ENCODE data around the gene PAPOLB.
A peak's percentile ranks its signal among the peaks of the same experiment; 100 is the strongest.

The PAPOLB gene

DNA sequence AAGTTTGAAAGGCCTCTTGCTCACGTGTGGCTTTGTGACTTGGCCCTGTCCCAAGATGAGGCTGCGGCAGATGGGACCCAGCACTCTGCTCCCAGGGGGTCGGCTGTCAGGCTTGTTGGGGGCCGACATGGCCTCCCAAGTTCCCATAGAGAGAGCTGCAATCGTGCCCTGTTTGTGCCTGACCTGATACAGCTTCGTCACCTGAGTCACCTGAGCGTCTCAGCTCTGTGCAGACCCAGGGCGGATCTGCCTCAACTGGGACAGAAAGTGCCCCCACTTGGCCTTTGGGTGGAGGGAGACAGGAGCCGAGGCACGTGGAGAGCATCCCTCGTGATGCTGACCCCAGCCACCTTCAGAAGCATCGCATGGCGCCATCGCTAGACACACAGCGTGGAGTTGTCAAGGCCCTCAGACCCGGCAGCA is 21.7 kb downstream of the PAPOLB start:
- no peak for DNase-seq

GRCh38 chr7:4838626-4839334 is 23.1 kb downstream of the PAPOLB start:
- DNase-seq, result no peak

DNA sequence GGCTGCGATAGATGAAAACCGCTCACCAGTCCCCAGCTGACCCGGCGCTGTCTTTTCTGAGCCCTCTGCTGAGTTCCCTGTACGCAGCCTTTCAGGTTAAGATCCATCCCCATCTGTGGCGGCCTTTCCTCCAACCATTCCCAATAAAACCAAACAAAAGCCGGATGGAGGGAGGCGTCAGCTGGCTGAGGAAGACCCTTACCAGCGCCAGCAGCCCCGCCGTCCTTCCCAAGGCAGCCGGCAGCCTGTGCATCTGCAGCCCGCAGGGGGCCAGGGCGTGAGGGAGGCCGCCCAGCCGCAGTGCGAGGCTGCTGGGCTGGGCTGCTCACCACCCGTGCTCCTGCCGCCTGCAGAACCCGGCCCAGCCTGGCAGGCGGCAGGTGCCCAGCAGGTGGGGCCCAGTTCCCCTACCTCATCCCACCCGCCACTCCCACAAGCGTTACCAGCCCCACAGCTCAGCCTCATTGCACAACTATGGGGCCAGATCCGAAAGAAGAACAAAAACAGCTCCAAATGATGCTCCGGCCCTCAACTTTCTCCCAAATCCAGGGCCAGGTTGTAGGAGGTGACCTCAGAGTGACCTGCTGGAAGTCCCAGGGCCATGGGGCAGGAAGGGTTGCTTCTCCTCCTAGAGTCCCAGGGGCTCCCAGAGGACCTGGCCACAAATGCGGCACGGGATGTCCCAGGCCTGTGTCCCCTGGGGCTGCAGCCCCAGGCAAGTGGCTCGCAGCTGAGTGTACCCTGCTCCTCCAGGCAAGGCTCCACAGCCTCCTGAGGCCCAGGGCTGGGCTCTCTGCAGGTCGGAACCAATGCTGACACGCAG is 23.8 kb downstream of the PAPOLB start:
- no peak for DNase-seq

GRCh38 chr7:4837041-4837802 is 24.6 kb downstream of the PAPOLB start:
- no peak for DNase-seq

DNA sequence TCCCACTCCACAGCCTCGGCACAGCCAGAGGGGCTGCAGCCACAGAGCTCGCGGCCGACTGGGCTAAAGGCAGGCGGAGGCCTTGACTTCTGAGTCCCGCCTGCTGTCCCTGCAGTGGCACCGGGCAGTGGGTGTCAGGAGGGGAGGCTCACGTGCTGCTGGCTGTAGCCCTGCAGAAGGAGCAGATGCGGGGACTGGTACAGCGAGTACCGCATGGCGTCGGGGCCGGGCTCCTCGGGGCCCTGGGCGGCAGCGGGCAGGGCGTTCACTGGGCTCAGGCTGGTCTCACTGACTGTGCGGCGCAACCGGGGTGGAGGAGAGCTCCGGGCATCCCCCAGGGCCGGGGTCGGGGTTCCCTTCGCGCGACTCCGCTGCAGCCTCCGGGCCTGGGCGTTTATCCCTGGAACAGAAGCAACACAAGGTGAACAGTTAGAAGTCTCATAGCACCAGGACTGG is 25.6 kb downstream of the PAPOLB start:
- no peak for DNase-seq

- no peak for DNase-seq
Observed at GRCh38 chr7:4835398-4836205, 26.2 kb downstream of the PAPOLB start.

- no peak for DNase-seq
Observed at GRCh38 chr7:4834601-4835397, 27.0 kb downstream of the PAPOLB start.

DNA sequence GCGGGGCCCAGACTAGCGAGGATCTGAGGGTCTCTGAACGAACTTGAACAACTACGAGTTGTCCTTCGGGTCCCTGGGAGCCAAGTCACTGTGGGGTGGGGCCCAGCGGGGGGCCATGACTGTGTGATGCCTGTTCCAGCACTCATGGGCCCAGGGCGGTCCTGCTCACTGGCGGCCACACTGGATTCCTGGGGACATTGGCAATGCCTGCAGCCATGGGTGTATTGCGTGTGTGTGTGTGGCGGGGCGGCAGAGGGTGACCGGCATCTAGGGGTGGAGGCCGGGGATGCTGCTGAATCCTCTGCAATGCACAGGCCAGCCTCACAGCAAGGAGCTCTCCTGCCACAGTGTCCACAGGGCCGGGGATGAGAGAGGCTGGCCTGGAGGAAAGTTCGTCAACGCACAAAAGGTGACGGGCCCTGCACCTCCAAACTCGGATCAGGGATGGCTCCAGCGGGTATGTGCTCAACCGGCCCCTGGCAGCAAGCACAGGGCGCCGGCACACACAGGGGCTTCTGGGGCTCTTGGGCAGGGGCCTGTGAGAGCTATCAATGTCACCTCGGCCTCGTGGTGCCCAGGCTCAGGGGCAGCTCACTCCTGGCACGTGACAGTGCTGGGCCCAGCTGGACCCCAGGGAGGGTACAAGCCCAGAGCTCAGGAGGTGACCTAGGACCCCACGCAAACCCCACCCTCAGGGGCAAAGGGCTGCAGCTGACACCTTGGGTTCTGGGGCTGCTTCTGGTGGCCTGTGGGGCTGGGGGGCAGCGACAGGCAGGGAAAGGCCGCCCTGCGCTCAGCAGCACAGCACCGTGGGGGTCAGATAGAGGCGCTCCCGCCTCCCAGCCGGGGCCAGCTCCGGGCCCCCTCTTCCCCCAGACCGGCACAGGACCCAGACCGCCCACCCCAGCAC is 27.9 kb downstream of the PAPOLB start:
- DNase-seq, result no peak

DNA sequence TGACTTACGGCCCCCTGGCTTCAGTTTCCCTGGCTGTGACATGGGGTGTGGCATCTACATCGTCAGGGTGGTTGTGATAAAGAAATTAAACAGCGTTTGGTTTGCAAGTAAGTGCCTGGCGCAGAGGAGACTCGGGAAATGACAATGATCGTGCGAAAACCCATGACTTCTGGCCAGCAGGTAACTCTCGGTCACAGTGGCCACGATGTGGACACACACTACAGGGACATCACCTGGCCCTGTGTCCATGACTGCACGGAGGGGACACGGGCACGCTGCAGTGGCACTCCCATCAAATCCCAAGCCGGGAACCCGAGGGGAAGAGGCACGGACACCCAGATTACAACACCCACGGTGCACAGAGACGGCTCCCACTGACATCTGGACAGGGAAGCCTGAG is 28.7 kb downstream of the PAPOLB start:
- no peak for DNase-seq

GRCh38 chr7:4832711-4833110 is 29.1 kb downstream of the PAPOLB start:
- no peak for DNase-seq

- no peak for DNase-seq
Observed at GRCh38 chr7:4831723-4832495, 29.9 kb downstream of the PAPOLB start.

DNA sequence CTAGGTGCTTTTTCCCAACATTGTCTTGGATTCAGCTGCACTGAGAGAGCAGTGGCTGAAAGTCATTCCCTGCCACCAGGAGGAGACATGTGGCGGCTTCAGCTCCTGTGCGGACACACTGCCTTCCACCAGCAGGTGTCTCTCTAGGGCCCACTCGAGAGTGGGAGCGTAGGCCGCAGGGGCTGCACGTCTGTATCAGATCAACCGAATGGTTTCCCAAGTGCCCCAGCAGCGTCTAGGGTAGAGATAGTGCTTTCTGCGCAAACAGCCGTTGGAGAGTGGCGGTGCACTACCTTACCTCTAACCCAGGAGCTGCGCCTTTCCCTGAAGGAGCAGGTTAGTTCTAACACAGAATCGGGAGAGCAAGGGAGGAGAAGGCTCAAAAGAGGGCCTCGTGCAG is 31.7 kb downstream of the PAPOLB start:
- peak; percentile 51 to 65 for DNase-seq

- DNase-seq, result no peak
Observed at GRCh38 chr7:4828720-4829383, 33.0 kb downstream of the PAPOLB start.

DNA sequence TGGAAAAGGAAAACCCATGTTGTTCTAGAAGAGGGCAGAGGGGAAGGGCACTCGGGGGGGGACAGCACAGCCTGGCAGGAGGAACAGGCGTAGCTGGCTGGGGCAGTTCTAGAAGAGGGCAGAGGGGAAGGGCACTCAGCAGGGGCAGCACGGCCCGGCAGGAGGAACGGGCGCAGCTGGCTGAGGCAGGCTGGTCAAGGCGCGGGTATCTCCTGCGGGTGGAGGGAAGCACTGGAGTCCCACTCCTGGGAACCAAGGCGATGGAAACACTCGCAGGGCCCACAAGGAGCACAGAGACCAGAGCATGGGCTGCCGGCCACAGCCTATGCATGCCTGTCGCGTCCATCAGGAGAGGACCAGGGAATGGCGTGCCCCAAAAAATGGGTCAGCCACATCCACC is 36.7 kb downstream of the PAPOLB start:
- DNase-seq, result no peak

DNA sequence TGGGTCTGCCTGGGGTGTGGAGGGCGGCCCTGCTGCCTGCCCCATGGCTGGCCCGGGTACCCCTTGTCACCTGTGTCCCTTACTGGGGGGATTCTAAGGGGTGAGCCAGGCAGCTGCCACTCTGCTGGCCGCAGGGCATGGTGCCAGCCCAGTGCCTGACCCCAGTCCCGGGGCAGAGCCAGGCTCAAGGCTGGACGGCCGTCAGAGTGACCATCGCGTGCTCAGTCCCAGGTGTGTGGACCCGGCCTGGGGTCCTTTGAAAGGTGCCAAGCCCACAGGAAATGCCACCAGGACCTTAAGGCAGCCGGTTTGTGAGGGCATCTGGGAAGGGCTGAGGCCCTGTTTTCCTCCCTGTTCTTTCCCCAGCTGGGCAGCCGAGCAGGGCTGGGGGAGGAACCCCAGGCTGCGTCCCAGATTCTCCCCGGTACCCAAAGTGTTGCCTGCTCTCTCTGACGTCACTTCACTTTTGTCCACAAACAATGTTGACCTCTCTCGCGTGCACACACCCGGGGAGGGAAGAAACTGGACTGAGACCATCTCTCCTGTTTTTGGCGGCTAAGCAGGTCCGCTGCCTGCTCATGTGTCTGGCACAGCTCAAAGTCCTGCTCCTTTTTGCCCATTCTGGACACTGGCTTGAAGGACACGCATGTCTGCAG is 37.6 kb downstream of the PAPOLB start:
- no peak for DNase-seq

- DNase-seq, result no peak
Observed at GRCh38 chr7:4823441-4824119, 38.2 kb downstream of the PAPOLB start.

DNA sequence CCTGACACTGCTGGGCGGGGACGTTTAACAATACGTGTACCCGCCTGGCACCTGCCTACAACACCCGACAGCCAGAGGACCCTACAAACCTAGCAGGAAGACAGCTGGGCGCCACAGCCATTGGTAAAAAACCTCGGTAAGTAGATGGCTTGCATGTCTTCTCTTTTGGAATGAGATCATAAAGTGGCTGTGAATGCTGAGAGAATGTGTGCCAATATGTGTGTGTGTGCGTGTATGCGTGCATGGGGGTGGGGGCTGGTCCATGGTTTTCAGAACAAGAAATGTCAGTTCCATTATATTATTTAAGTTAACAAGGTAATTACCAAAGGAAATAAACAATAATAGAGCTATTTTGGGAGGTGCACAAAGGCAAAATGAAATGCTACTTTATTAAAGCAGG is 39.2 kb downstream of the PAPOLB start:
- no peak for DNase-seq

- no peak for DNase-seq
Observed at GRCh38 chr7:4820967-4821471, 40.8 kb downstream of the PAPOLB start.

Measured in CD4-positive, alpha-beta T cell treated with Interleukin-4 for 1 hour (primary cell).